ENCODE results near the gene LIMA1.
"Not testable (repeated sequence)": the region's sequence is repeated elsewhere in the genome, so short reads cannot be mapped to it uniquely, and the experiment has no call there.

Gene LIMA1

DNA sequence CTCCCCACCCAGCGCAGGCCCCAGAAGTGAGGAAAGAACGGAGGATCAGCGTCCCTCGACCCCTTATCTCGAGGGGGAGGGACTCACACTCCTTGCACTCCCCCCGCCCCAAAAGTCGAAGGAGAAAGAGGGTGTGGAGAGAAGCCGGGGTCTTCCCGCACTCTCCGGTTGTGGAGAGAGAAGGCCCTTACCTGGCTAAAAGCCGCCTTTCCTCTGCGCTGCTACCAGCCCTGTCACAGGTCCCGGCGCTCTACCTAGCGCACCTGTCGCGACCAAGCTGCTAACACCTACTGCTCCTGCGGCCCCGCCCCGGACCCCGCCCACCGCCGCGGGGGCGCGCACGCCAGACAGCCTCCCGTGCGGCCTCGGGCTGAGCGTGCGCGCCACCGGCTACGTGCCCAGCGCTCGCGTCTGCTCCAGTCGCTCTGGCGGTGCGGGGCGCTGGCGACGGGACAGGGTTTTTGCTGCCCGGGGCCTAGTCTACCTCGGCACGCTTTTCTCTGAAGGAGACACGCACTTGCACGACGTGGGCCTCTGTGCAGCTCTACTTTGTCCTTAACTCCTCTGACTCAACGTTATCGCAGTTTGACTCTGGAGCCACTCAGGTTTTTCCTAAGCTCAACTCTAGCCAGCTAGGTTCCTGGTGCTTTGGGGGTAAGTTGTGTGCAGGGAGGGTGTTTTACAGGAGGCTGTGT, at the start of gene LIMA1:
Gene LIMA1, minus strand, starts transcription at position 292 of the 695 bp plus-strand sequence. CDS start 34,769 bp downstream, outside the sequence.
- peak; percentile 80 to 97 (median 88) for DNase-seq

DNA sequence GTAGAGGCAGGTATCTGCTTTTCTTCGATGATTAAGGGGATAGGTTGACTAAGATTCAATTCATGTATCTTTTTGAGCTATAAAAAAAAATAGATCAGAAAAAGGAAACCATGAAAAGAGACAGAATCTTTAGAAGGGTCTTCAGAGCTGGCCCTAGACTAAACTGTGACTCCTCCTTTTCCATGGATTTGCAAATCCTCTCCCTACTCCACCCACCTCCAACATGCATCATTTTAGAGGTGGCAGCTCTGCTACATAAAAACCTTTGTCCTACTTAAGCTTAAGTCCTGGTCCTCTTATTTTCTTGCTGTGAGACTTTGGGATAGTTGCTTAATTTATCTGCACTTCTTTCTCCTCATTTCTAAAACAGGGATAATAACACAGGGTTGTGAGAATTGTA, 48.4 kb upstream of the LIMA1 start:
- DNase-seq: no peak

DNA sequence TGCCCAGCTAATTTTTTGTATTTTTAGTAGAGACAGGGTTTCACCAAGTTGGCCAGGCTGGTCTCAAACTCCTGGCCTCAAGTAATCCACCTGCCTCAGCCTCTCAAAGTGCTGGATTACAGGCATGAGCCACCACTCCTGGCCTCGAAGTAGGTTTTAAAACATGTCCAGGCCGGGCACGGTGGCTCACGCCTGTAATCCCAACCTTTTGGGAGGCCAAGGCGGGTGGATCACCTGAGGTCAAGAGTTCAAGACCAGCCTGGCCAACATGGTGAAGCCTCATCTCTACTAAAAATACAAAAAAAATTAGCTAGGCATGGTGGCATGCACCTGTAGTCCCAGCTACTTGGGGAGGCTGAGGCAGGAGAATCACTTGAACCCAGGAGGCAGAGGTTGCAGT, 45.3 kb upstream of the LIMA1 start:
- DNase-seq: not testable (repeated sequence)

- no peak for DNase-seq
Observed at GRCh38 chr12:50326590-50327284, 43.4 kb upstream of the LIMA1 start.

DNA sequence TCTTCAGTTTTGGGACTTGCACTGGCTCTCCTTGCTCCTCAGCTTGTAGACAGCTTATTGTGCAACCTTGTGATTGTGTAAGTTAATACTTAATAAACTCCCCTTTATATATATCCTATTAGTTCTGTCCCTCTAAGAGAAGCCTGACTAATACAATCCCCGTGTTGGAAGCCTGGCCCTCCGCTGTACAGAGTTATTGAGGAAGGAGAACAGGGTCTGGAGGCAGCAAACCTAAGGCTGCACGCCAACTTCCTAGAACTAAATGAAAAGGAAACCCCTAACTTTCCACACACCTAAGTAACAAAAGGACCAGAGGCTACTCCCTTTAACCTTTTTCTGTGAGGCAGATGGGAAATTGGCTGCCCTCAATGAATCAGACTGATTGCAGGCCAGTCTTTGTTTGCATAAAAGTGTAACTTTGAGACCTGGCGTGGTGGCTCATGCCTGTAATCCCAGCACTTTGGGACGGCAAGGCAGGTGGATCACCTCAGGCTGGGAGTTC, 42.6 kb upstream of the LIMA1 start:
- DNase-seq: no peak

DNA sequence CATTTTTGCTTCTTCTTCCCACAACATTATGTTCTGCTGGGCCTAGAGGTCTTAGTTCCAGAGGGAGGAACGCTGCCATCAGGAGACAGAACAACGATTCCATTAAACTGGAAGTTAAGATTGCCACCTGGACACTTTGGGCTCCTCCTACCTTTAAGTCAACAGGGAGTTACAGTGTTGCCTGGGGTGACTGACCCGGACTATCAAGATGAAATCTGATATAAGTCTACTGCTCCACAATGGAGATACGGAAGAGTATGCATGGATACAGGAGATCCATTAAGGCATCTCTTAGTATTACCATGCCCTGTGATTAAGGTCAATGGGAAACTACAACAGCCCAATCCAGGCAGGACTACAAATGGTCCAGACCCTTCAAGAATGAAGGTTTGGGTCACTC, 41.5 kb upstream of the LIMA1 start:
- DNase-seq: not testable (repeated sequence)

DNA sequence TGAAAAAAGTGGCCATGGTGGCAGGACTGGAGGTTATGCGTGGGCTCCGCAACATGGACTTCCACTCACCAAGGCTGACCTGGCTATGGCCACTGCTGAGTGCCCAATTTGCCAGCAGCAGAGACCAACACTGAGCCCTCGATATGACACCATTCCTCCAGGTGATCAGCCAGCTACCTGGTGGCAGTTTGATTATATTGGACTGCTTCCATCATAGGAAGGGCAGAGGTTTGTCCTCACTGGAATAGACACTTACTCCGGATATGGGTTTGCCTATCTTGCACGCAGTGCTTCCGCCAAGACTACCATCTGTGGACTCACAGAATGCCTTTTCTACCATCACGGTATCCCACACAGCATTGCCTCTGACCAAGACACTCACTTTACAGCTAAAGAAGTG, 40.8 kb upstream of the LIMA1 start:
- not testable (repeated sequence) for DNase-seq

DNA sequence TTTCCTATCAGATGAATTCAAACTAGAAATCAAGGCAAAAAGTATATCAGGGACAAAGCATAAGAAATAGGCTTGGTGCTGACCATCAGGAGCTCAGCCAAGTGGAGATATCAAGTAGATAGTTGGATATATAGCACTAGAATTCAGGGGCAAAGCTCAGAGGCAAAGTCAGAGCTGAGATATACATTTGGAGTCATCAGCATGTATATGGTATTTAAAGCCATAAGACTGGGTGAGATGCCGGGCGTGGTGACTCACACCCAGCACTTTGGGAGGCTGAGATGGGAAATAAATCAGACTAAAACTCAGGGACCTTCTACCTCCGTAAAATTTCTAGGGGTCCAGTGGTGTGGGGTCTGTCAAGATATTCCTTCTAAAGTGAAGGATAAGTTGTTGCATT, 38.9 kb upstream of the LIMA1 start:
- DNase-seq: no peak

DNA sequence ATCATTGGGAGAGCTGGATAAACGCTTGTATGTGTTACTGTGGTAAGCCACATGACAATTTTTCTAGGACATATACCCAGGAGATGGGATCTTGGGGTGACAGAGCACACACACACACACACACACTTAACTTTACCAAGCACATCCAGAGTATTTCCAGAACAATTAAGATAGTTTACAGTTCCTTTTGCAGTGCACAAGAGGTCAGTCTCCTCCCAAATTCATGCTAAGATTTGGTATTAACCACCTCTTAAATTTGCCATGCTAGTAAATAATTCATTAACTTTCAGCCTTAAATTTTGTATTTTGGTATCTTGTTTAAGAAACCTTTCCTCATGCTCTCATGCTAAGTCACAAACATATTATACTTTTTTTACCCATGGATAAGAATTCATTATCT, 33.9 kb upstream of the LIMA1 start:
- no peak for DNase-seq

GRCh38 chr12:50315803-50316202, 32.5 kb upstream of the LIMA1 start:
- no peak for DNase-seq

DNA sequence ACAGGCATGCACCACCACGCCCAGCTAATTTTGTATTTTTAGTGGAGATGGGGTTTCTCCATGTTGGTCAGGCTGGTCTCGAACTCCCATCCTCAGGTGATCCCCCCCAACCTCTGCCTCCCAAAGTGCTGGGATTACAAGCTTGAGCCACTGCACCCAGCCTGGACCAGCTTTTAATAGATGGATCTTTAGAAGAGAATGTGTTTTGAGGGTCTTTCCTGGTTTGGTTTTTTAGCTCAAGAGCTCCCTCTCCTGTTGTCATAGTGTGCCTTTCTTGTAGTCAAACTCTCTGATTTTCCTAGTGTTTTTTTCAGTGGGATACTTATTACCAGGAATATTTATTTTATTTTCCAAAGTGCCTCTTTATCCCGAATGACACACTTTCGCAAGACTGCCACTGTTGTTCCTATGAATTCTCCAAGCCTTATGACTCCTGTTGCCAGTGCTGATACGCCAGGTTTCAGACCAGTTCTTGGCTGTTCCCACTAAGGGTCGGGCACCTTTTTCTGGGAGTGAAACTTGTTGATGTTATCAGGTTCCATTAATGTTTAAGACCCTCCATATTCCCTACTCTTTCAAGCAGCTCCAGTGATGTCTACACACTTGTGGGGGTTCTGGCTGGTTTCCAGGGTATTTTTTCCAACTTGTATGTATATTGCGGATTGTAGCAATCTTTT, 31.5 kb upstream of the LIMA1 start:
- no peak for DNase-seq

- DNase-seq: not testable (repeated sequence)
Observed at GRCh38 chr12:50313971-50314370, 30.7 kb upstream of the LIMA1 start.

DNA sequence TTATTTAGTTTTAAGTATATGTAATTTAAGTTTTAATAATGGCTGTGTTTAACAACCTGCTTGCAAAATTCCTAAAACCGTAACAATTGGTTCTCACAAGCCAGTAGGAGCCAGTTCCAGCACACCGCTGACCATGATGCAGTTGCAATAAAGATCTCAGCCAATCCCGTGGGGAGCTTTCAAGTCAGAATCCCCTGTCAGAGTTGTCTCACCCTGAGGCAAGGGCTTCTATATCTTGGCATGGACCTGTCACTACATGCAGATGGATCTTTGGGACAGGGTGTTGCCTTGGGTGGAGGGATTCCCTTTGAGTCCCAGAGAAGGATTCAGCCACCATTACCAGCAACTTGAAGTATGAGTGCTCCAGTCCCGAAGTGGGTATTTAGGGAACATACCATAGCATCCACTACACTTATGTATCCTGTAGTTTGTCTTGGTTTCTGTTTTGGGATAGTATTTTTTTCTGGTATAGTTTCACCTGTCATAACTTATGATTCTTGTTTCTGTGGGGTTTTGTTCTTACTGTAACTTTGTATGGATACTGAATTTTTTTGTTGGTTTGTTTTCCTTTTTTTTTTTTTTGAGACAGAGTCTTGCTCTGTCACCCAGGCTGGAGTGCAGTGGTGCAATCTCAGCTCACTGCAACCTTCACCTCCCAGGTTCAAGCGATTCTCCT, 30.1 kb upstream of the LIMA1 start:
- DNase-seq: no peak

GRCh38 chr12:50311858-50312609, 28.7 kb upstream of the LIMA1 start:
- not testable (repeated sequence) for DNase-seq

DNA sequence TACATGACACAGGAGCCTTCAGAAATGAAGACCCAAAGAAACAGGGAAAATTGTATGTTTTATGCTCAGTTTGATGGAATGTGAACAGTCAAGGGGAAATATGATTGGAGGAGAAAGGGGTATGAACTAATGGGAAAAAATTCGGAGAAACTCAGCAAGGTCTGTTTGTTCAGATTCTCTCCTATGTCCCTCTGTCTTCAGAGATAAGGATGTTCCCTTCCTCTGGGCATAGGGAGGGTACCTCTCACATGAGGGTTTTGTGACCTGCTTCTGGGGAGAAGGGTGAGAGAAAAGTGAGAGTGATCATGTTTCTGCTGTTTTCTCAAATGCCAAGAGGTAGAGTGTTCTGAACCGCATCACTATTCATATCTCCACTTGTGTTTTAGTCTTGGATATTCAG, 26.6 kb upstream of the LIMA1 start:
- no peak for DNase-seq

DNA sequence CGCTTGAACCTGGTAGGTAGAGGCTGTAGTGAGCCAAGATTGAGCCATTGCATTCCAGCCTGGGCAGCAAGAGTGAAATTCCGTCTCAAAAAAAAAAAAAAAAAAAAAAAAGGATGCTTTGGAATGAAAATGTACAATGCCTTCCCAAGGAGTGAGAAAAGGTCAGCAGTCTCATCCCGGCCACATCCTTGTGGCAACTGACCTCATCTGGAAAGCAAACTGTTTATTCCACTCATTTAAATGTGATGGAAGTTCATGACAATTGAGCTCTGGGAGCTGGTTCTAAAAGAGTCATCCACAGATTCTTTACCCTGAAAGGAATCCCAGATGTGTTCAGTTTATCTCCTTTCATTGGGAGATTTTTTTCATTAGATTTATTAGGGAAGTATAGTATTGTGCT, 19.4 kb upstream of the LIMA1 start:
- no peak for DNase-seq

DNA sequence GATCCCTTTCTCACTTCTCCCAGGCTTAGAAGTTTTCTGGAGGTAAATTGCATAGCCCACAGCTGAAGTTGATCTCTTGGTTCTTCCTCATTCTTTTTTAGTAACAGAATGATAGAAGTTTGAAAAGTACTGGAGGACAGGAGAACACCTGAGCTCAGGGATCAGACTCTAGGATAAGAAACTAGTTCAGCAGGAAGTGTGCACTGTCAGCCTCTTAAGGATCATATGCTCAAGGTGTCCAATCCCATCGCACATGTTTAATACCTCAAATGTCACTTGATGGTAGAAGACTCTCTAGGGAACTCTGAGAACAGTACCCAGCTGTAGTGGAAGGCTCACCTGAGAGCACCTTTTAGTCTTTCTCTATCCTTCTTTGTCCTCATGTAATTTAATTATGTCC, 14.7 kb upstream of the LIMA1 start:
- DNase-seq: no peak

GRCh38 chr12:50297027-50297426, 13.7 kb upstream of the LIMA1 start:
- DNase-seq: no peak

- DNase-seq: no peak
Observed at GRCh38 chr12:50296554-50296953, 13.2 kb upstream of the LIMA1 start.

GRCh38 chr12:50291377-50291776, 8.1 kb upstream of the LIMA1 start:
- no peak for DNase-seq

GRCh38 chr12:50290692-50291091, 7.4 kb upstream of the LIMA1 start:
- DNase-seq: not testable (repeated sequence)

- DNase-seq: no peak
Observed at GRCh38 chr12:50287271-50287670, 4.0 kb upstream of the LIMA1 start.

All from activated CD4-positive, CD25-positive, alpha-beta regulatory T cell (primary cell).